Keratinocyte (primary cell): ENCODE data around the gene MACF1. TPM values are rescaled to one million over a fixed set of nuclear protein-coding genes. Genes with fewer than 3 reads are reported as not detected.

Source experiments
- DNase-seq: peaks from one replicate; pipeline ENCODE4 v3.0.0-alpha.2; 2011; ENCODE audit warnings: low read depth, missing footprints, low spot score
- FAIRE-seq: peaks from 2 replicates; lab custom pipeline; 2011; peaks lifted over from hg19 to GRCh38; lab: Jason Lieb, UNC
- H2AFZ ChIP-seq: 2 replicates; pipeline ENCODE4 v1.6.0; 2012; ENCODE audit warnings: low read length, control low read depth, inconsistent platforms; ENCODE audit not compliant: control insufficient read depth
- H3K27ac ChIP-seq: 2 replicates; pipeline ENCODE4 v1.5.1; 2011; ENCODE audit warnings: low read length; ENCODE audit not compliant: control insufficient read depth, insufficient read depth
- H3K27me3 ChIP-seq: 3 replicates; pipeline ENCODE4 v1.6.0; 2011; ENCODE audit warnings: low read length; ENCODE audit not compliant: control insufficient read depth, insufficient read depth; ENCODE audit errors: extremely low read depth
- H3K36me3 ChIP-seq, 2 experiments: 2 replicates in 1 of 2; 3 replicates in 1 of 2; pipeline ENCODE4 v1.5.1; 2011; ENCODE audit warnings: low read length in 2 of 2, mild to moderate bottlenecking in 1 of 2; ENCODE audit not compliant: control insufficient read depth in 2 of 2, insufficient read depth in 2 of 2; ENCODE audit errors: extremely low read depth in 1 of 2
- H3K4me1 ChIP-seq: 3 replicates; pipeline ENCODE4 v1.5.1; 2011; ENCODE audit warnings: low read length; ENCODE audit not compliant: control insufficient read depth, insufficient read depth; ENCODE audit errors: extremely low read depth
- H3K4me2 ChIP-seq: 3 replicates; pipeline ENCODE4 v1.6.0; 2011; ENCODE audit warnings: low read depth, low read length; ENCODE audit not compliant: control insufficient read depth, insufficient read depth; ENCODE audit errors: extremely low read depth
- H3K4me3 ChIP-seq, 3 experiments: fragments of 200-600 bp in 1 of 3; sonication (generic) in 1 of 3; 2 replicates in 2 of 3; 3 replicates in 1 of 3; pipeline ENCODE4 v1.5.1; 2011 to 2016; ENCODE audit warnings: low read length in 3 of 3, mild to moderate bottlenecking in 3 of 3, control low read depth in 2 of 3, inconsistent platforms in 1 of 3, low read depth in 1 of 3, mixed read lengths in 1 of 3, mixed run types in 1 of 3, moderate library complexity in 1 of 3; ENCODE audit not compliant: control insufficient read depth in 2 of 3, insufficient read depth in 2 of 3; ENCODE audit errors: extremely low read depth in 1 of 3
- H3K79me2 ChIP-seq: 2 replicates; pipeline ENCODE4 v1.6.0; 2012; ENCODE audit warnings: low read length; ENCODE audit not compliant: control insufficient read depth, insufficient read depth
- H3K9ac ChIP-seq: 3 replicates; pipeline ENCODE4 v1.6.0; 2011; ENCODE audit warnings: low read length; ENCODE audit not compliant: control insufficient read depth, insufficient read depth; ENCODE audit errors: extremely low read depth
- H3K9me1 ChIP-seq: 3 replicates; pipeline ENCODE4 v1.6.0; 2011; ENCODE audit warnings: low read length; ENCODE audit not compliant: control insufficient read depth, insufficient read depth; ENCODE audit errors: extremely low read depth
- H3K9me3 ChIP-seq: 2 replicates; pipeline ENCODE4 v1.5.1; 2012; ENCODE audit warnings: low read depth, low read length; ENCODE audit not compliant: control insufficient read depth
- H4K20me1 ChIP-seq: 3 replicates; pipeline ENCODE4 v1.6.0; 2011; ENCODE audit warnings: low read length; ENCODE audit not compliant: control insufficient read depth, insufficient read depth; ENCODE audit errors: extremely low read depth
- EZH2 ChIP-seq: IDR thresholded peaks from one replicate; pipeline ENCODE4 v1.6.1; 2012; ENCODE audit warnings: inconsistent platforms, mild to moderate bottlenecking, low read length, moderate library complexity
- dilution Hi-C: fragments of 300-500 bp; cut with MboI; formaldehyde crosslinking; loops from one replicate; pipeline ENCODE4 v1.7.0; 2020; ENCODE audit warnings: low sequenced_read_pairs; ENCODE audit not compliant: extremely low pct_ligation_motif_present
- polyA plus RNA-seq, 5 experiments: library from polyadenylated mRNA; depleted of rRNA in 3 of 5; stranded (reverse) in 3 of 5; stranded (forward) in 1 of 5; unstranded in 1 of 5; fragments of >200 nt; gene quantifications; 1 replicate in 1 of 5; 2 replicates in 3 of 5; 3 replicates in 1 of 5; pipeline versions ENCODE4 v1.2.1 to v1.2.3, GENCODE V29; 2011 to 2012; ENCODE audit warnings: missing spikeins in 2 of 5, low read depth in 1 of 5, low replicate concordance in 1 of 5
- TF ChIP-seq, protein P1 (sequence below), 3 experiments: IDR thresholded peaks in 1 of 3; conservative IDR thresholded peaks in 1 of 3; optimal IDR thresholded peaks in 1 of 3; 2 replicates in 2 of 3; 3 replicates in 1 of 3; pipeline versions ENCODE3 to v1.5.1; 2011; ENCODE audit warnings: low read length in 3 of 3, mild to moderate bottlenecking in 3 of 3, moderate library complexity in 2 of 3, control low read depth in 1 of 3, inconsistent platforms in 1 of 3; ENCODE audit not compliant: insufficient read depth in 2 of 3; ENCODE audit errors: extremely low read depth in 1 of 3

MACF1 gene
- polyA plus RNA-seq, 1 donor (not counting 4 experiments of a cell fraction or from before 2014, with no cell fraction given) = 111 TPM

DNA sequence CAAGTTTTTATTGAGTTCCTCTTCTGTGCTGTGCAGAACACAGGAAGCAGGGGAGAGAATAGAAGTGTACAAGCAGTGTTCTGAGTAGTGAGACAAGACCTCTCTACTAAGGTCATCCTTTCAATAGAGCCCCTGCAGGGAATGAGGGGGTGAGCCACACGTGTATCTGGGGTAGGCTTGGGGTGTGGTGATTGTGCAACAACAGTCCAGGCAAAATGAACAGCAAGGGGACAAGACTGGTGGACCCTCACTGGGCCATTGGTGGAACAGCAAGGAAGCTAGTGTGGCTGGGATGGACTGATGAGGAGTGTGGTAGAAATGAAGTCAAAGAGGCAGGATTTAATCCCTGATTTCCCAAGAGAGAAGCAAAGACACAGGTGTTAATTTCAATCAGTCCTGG, 278.8 kb downstream of the MACF1 start:
- no peak overlapping the region for H3K9ac ChIP-seq
- peaks cover 41 to 49% of the 10 kb centered on the region in 2 experiments for H3K36me3 ChIP-seq
- peaks cover 7% of the 10 kb centered on the region for H3K9me1 ChIP-seq
- no peaks in the 10 kb centered on the region for H3K9me3 ChIP-seq
- TF ChIP-seq, protein P1, sequence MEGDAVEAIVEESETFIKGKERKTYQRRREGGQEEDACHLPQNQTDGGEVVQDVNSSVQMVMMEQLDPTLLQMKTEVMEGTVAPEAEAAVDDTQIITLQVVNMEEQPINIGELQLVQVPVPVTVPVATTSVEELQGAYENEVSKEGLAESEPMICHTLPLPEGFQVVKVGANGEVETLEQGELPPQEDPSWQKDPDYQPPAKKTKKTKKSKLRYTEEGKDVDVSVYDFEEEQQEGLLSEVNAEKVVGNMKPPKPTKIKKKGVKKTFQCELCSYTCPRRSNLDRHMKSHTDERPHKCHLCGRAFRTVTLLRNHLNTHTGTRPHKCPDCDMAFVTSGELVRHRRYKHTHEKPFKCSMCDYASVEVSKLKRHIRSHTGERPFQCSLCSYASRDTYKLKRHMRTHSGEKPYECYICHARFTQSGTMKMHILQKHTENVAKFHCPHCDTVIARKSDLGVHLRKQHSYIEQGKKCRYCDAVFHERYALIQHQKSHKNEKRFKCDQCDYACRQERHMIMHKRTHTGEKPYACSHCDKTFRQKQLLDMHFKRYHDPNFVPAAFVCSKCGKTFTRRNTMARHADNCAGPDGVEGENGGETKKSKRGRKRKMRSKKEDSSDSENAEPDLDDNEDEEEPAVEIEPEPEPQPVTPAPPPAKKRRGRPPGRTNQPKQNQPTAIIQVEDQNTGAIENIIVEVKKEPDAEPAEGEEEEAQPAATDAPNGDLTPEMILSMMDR (optimal IDR thresholded peaks at IDR 0.05 in 1 of 3, IDR thresholded peaks at IDR 0.05 in 1 of 3, conservative IDR thresholded peaks at IDR 0.05 in 1 of 3; ENCODE audit: extremely low read depth in 1 of 3, insufficient read depth in 2 of 3, low read length in 3 of 3) = no peak
- no peak for TF ChIP-seq EZH2
- H3K4me3 ChIP-seq = no peak overlapping the region
- no peak overlapping the region for H3K27ac ChIP-seq
- H3K27me3 ChIP-seq = no peaks in the 10 kb centered on the region
- peaks cover 3% of the 10 kb centered on the region for H4K20me1 ChIP-seq
- DNase-seq (no peak), FAIRE-seq (no peak)
- no peak overlapping the region for H3K4me2 ChIP-seq
- no peaks in the 10 kb centered on the region for H3K79me2 ChIP-seq
- peaks cover 4% of the 10 kb centered on the region for H3K4me1 ChIP-seq
- no peak overlapping the region for H2AFZ ChIP-seq
- dilution Hi-C loops = no loop called here

DNA sequence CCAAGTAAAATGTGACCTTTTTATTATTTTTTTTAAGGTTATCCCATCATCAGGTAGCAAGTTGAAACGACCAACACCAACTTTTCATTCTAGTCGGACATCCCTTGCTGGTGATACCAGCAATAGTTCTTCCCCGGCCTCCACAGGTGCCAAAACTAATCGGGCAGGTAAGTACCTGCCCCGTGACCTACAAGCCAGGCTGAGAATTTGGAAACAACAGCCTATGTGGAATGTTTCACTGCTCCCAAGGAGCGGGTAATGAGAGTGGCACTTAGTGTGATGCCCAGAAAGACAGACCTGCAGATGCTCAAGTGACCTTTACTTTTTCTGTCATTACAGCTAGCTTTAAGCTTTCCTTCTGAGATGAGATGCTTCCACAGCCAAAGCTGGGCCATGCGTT, 280.1 kb downstream of the MACF1 start:
- Histone ChIP-seq H3K4me1 (peaks cover 4% of the 10 kb centered on the region), H3K36me3 (peaks cover 37 to 41% of the 10 kb centered on the region in 2 experiments), H3K9ac (no peak overlapping the region), H3K4me2 (no peak overlapping the region), H2AFZ (no peak overlapping the region), H3K9me3 (no peaks in the 10 kb centered on the region), H3K9me1 (peaks cover 7% of the 10 kb centered on the region), H4K20me1 (peaks cover 3% of the 10 kb centered on the region), H3K27ac (no peak overlapping the region), H3K4me3 (no peak overlapping the region), H3K27me3 (no peaks in the 10 kb centered on the region), H3K79me2 (no peaks in the 10 kb centered on the region)
- dilution Hi-C loops = no loop called here
- no peak for DNase-seq
- TF ChIP-seq EZH2 = no peak
- TF ChIP-seq, protein P1 (optimal IDR thresholded peaks at IDR 0.05 in 1 of 3, IDR thresholded peaks at IDR 0.05 in 1 of 3, conservative IDR thresholded peaks at IDR 0.05 in 1 of 3; ENCODE audit: extremely low read depth in 1 of 3, insufficient read depth in 2 of 3, low read length in 3 of 3) = no peak
- FAIRE-seq = no peak
